DOHH2 (cell line): ENCODE results near the gene FXYD4.

ENCODE experiments used
- H3F3A ChIP-seq: fragments of 200-600 bp; sonication (generic), shearing (Covaris generic); 2 replicates; pipeline ENCODE4 v1.6.0; 2016; ENCODE audit warnings: antibody characterized with exemption, mild to moderate bottlenecking; ENCODE audit not compliant: control insufficient read depth, insufficient read depth
- H3K27ac ChIP-seq: fragments of 200-600 bp; sonication (generic); 2 replicates; pipeline ENCODE4 v1.5.1; 2014; ENCODE audit warnings: low read depth, mild to moderate bottlenecking, low read length, moderate library complexity
- H3K27me3 ChIP-seq: fragments of 200-600 bp; sonication (generic); 2 replicates; pipeline ENCODE4 v1.6.1; 2014; ENCODE audit warnings: mild to moderate bottlenecking, low read length, mixed read lengths; ENCODE audit not compliant: control insufficient read depth
- H3K36me3 ChIP-seq: fragments of 200-600 bp; sonication (generic); 2 replicates; pipeline ENCODE4 v1.6.1; 2014; ENCODE audit warnings: mild to moderate bottlenecking, low read length, moderate library complexity, mixed read lengths; ENCODE audit not compliant: control insufficient read depth
- H3K4me1 ChIP-seq: fragments of 200-600 bp; sonication (generic); 2 replicates; pipeline ENCODE4 v1.6.1; 2014; ENCODE audit warnings: mild to moderate bottlenecking, low read length, mixed read lengths; ENCODE audit not compliant: control insufficient read depth
- H3K4me2 ChIP-seq: fragments of 200-600 bp; sonication (generic); 2 replicates; pipeline ENCODE4 v1.6.0; 2014; ENCODE audit warnings: mild to moderate bottlenecking, low read length, moderate library complexity
- H3K4me3 ChIP-seq: fragments of 200-600 bp; sonication (generic); 2 replicates; pipeline ENCODE4 v1.5.1; 2014; ENCODE audit warnings: mild to moderate bottlenecking, low read length, mixed read lengths
- H3K79me2 ChIP-seq: fragments of 200-600 bp; sonication (generic); 2 replicates; pipeline ENCODE4 v1.6.1; 2014; ENCODE audit warnings: mild to moderate bottlenecking, low read length, mixed read lengths; ENCODE audit not compliant: control insufficient read depth
- H3K9me2 ChIP-seq: fragments of 200-600 bp; sonication (generic); replicated peaks from 2 replicates; pipeline ENCODE4 v1.6.1; 2014; ENCODE audit warnings: mild to moderate bottlenecking, low read length, mixed read lengths; ENCODE audit not compliant: control insufficient read depth
- H3K9me3 ChIP-seq: fragments of 200-600 bp; sonication (generic); 2 replicates; pipeline ENCODE4 v1.6.1; 2014; ENCODE audit warnings: antibody characterized with exemption, low read length, mixed read lengths; ENCODE audit not compliant: control insufficient read depth, insufficient read depth
- H4K20me1 ChIP-seq: fragments of 200-600 bp; sonication (generic); 2 replicates; pipeline ENCODE4 v1.6.0; 2014; ENCODE audit warnings: low read depth, mild to moderate bottlenecking, antibody characterized with exemption, low read length, moderate library complexity; ENCODE audit not compliant: control insufficient read depth, insufficient read depth
- CTCF ChIP-seq: fragments of 200-600 bp; sonication (generic); IDR thresholded peaks from one replicate; pipeline ENCODE4 v1.5.1; 2014; ENCODE audit warnings: antibody characterized with exemption, mild to moderate bottlenecking, low read depth, low read length; ENCODE audit not compliant: poor library complexity, severe bottlenecking
- EZH2phosphoT487 ChIP-seq: fragments of 200-600 bp; sonication (generic); IDR thresholded peaks from 2 replicates; pipeline ENCODE4 v1.6.1; 2017; ENCODE audit warnings: borderline replicate concordance, mild to moderate bottlenecking, antibody characterized with exemption, low read length, moderate library complexity, mixed read lengths

Gene FXYD4

GRCh38 chr10:43338117-43338516 lies 33.3 kb upstream of the FXYD4 start:
- H3K4me2 ChIP-seq = no peak overlapping the region
- H4K20me1 ChIP-seq = no peaks in the 10 kb centered on the region
- H3K27me3 ChIP-seq = no peaks in the 10 kb centered on the region
- no peak overlapping the region for H3K27ac ChIP-seq
- H3K79me2 ChIP-seq = no peaks in the 10 kb centered on the region
- H3K4me3 ChIP-seq = no peak overlapping the region
- H3K9me2 ChIP-seq = no peaks in the 10 kb centered on the region
- no peaks in the 10 kb centered on the region for H3K36me3 ChIP-seq
- H3K9me3 ChIP-seq = no peaks in the 10 kb centered on the region
- no peak for TF ChIP-seq EZH2phosphoT487
- TF ChIP-seq CTCF = no peak
- H3K4me1 ChIP-seq = no peaks in the 10 kb centered on the region
- H3F3A ChIP-seq = no peaks in the 10 kb centered on the region

- Histone ChIP-seq H3K4me2 (no peak overlapping the region), H3K9me2 (no peaks in the 10 kb centered on the region)
These were observed 32.3 kb upstream of the FXYD4 start for GRCh38 chr10:43339136-43339535.

GRCh38 chr10:43340101-43340500 lies 31.3 kb upstream of the FXYD4 start:
- TF ChIP-seq EZH2phosphoT487 (no peak), CTCF (no peak)
- no peaks in the 10 kb centered on the region for H3K27me3 ChIP-seq

More at GRCh38 chr10:43339136-43339535, 32.3 kb upstream of the FXYD4 start:
- no peaks in the 10 kb centered on the region for H3K9me3 ChIP-seq
- H3K4me3 ChIP-seq = no peak overlapping the region
- H3K27me3 ChIP-seq = no peaks in the 10 kb centered on the region
- H3K27ac ChIP-seq = no peak overlapping the region
- TF ChIP-seq EZH2phosphoT487 = no peak
- TF ChIP-seq CTCF = no peak
- H3K4me1 ChIP-seq = no peaks in the 10 kb centered on the region
- no peaks in the 10 kb centered on the region for H3F3A ChIP-seq
- H3K79me2 ChIP-seq = no peaks in the 10 kb centered on the region
- no peaks in the 10 kb centered on the region for H3K36me3 ChIP-seq
- H4K20me1 ChIP-seq = no peaks in the 10 kb centered on the region

GRCh38 chr10:43340619-43341018 lies 30.8 kb upstream of the FXYD4 start:
- TF ChIP-seq CTCF = no peak
- no peak for TF ChIP-seq EZH2phosphoT487
- Histone ChIP-seq H3K4me3 (no peak overlapping the region), H3F3A (no peaks in the 10 kb centered on the region), H3K36me3 (no peaks in the 10 kb centered on the region), H3K79me2 (no peaks in the 10 kb centered on the region), H3K4me2 (no peak overlapping the region), H3K27me3 (no peaks in the 10 kb centered on the region), H4K20me1 (no peaks in the 10 kb centered on the region), H3K27ac (no peak overlapping the region), H3K9me3 (no peaks in the 10 kb centered on the region), H3K9me2 (no peaks in the 10 kb centered on the region), H3K4me1 (no peaks in the 10 kb centered on the region)

More at GRCh38 chr10:43340101-43340500, 31.3 kb upstream of the FXYD4 start:
- Histone ChIP-seq H3K36me3 (no peaks in the 10 kb centered on the region), H3F3A (no peaks in the 10 kb centered on the region), H3K4me1 (no peaks in the 10 kb centered on the region), H4K20me1 (no peaks in the 10 kb centered on the region), H3K4me3 (no peak overlapping the region), H3K27ac (no peak overlapping the region), H3K79me2 (no peaks in the 10 kb centered on the region), H3K9me2 (no peaks in the 10 kb centered on the region), H3K9me3 (no peaks in the 10 kb centered on the region), H3K4me2 (no peak overlapping the region)
